ENCODE data around the gene KRT33A.

The KRT33A gene

GRCh38 chr17:41301204-41301790 is 49.3 kb downstream of the KRT33A start:
- no peak overlapping the region for H3K4me3 ChIP-seq (ENCODE audit: low read depth in 1 of 2, low read length in 2 of 2)
- H3K27ac ChIP-seq (ENCODE audit: low read length), result no peak overlapping the region
- no peaks in the 10 kb centered on the region for H3K36me3 ChIP-seq (ENCODE audit: insufficient read depth, low read length)
- peaks cover 6% of the 10 kb centered on the region for H3K27me3 ChIP-seq (ENCODE audit: insufficient read depth, low read length, poor library complexity)
- H3K9ac ChIP-seq (ENCODE audit: low read depth, low read length), result no peak overlapping the region
- TF ChIP-seq EZH2 (IDR thresholded peaks at IDR 0.05; ENCODE audit: borderline replicate concordance, low read depth, low read length, severe bottlenecking) (no peak), CTCF (IDR thresholded peaks at IDR 0.05; ENCODE audit: borderline replicate concordance, extremely low read depth, low read length, poor library complexity, severe bottlenecking) (no peak)
- ATAC-seq (ENCODE audit: insufficient read depth, low read depth) (no peak), DNase-seq (no peak)
- H3K79me2 ChIP-seq (ENCODE audit: insufficient read depth, low read length), result no peaks in the 10 kb centered on the region
- H4K20me1 ChIP-seq (ENCODE audit: insufficient read depth, low read length), result no peaks in the 10 kb centered on the region
- H3K4me2 ChIP-seq (ENCODE audit: insufficient read depth, low read length), result no peak overlapping the region
- H3K4me1 ChIP-seq (ENCODE audit: insufficient read depth, low read length), result no peaks in the 10 kb centered on the region
- no peak overlapping the region for H2AFZ ChIP-seq (ENCODE audit: low read depth, low read length)
- H3K9me3 ChIP-seq (ENCODE audit: insufficient read depth, low read length, severe bottlenecking), result no peaks in the 10 kb centered on the region

- Histone ChIP-seq H3K79me2 (ENCODE audit: insufficient read depth, low read length) (no peaks in the 10 kb centered on the region), H4K20me1 (ENCODE audit: insufficient read depth, low read length) (no peaks in the 10 kb centered on the region), H2AFZ (ENCODE audit: low read depth, low read length) (no peak overlapping the region), H3K4me3 (ENCODE audit: low read depth in 1 of 2, low read length in 2 of 2) (no peak overlapping the region), H3K27ac (ENCODE audit: low read length) (no peak overlapping the region), H3K4me1 (ENCODE audit: insufficient read depth, low read length) (no peaks in the 10 kb centered on the region), H3K9ac (ENCODE audit: low read depth, low read length) (no peak overlapping the region), H3K36me3 (ENCODE audit: insufficient read depth, low read length) (no peaks in the 10 kb centered on the region), H3K27me3 (ENCODE audit: insufficient read depth, low read length, poor library complexity) (peaks cover 6% of the 10 kb centered on the region), H3K9me3 (ENCODE audit: insufficient read depth, low read length, severe bottlenecking) (no peaks in the 10 kb centered on the region), H3K4me2 (ENCODE audit: insufficient read depth, low read length) (no peak overlapping the region)
- TF ChIP-seq CTCF (IDR thresholded peaks at IDR 0.05; ENCODE audit: borderline replicate concordance, extremely low read depth, low read length, poor library complexity, severe bottlenecking), result no peak
- no peak for TF ChIP-seq EZH2 (IDR thresholded peaks at IDR 0.05; ENCODE audit: borderline replicate concordance, low read depth, low read length, severe bottlenecking)
- ATAC-seq (ENCODE audit: insufficient read depth, low read depth) (no peak), DNase-seq (no peak)
These were observed 52.0 kb downstream of the KRT33A start for GRCh38 chr17:41298458-41299135.

GRCh38 chr17:41296846-41297245 is 53.8 kb downstream of the KRT33A start:
- Histone ChIP-seq H3K27me3 (ENCODE audit: insufficient read depth, low read length, poor library complexity) (peaks cover 6% of the 10 kb centered on the region), H3K36me3 (ENCODE audit: insufficient read depth, low read length) (no peaks in the 10 kb centered on the region), H3K4me2 (ENCODE audit: insufficient read depth, low read length) (no peak overlapping the region), H3K27ac (ENCODE audit: low read length) (no peak overlapping the region), H3K4me3 (ENCODE audit: low read depth in 1 of 2, low read length in 2 of 2) (no peak overlapping the region), H2AFZ (ENCODE audit: low read depth, low read length) (no peak overlapping the region), H4K20me1 (ENCODE audit: insufficient read depth, low read length) (no peaks in the 10 kb centered on the region), H3K79me2 (ENCODE audit: insufficient read depth, low read length) (no peaks in the 10 kb centered on the region), H3K4me1 (ENCODE audit: insufficient read depth, low read length) (no peaks in the 10 kb centered on the region), H3K9ac (ENCODE audit: low read depth, low read length) (no peak overlapping the region), H3K9me3 (ENCODE audit: insufficient read depth, low read length, severe bottlenecking) (no peaks in the 10 kb centered on the region)
- DNase-seq, result no peak
- TF ChIP-seq EZH2 (IDR thresholded peaks at IDR 0.05; ENCODE audit: borderline replicate concordance, low read depth, low read length, severe bottlenecking), result no peak
- TF ChIP-seq CTCF (IDR thresholded peaks at IDR 0.05; ENCODE audit: borderline replicate concordance, extremely low read depth, low read length, poor library complexity, severe bottlenecking), result no peak
- no peak for ATAC-seq (ENCODE audit: insufficient read depth, low read depth)

All from DND-41 (cell line).